ENCODE data around the gene CD27. TPM values are rescaled to one million over a fixed set of nuclear protein-coding genes. Genes with fewer than 3 reads are reported as not detected.

CD27 gene
- total RNA-seq, 1 donor from 2014 or later, result not detected

GRCh38 chr12:6461401-6462233 is 16.9 kb downstream of the CD27 start:
- peaks cover 7% of the 10 kb centered on the region for H3K36me3 Mint-ChIP-seq (ENCODE audit: low read depth)
- H3K4me1 Mint-ChIP-seq, result peaks cover 3% of the 10 kb centered on the region
- H3K27ac Mint-ChIP-seq (ENCODE audit: unreplicated experiment), result no peak overlapping the region
- H3K4me3 Mint-ChIP-seq, result no peak overlapping the region
- DNase-seq (ENCODE audit: low read depth, low spot score), result no peak
- no peak for TF ChIP-seq CTCF (conservative IDR thresholded peaks at IDR 0.05)
- no peaks in the 10 kb centered on the region for H3K9me3 Mint-ChIP-seq
- H3K27me3 Mint-ChIP-seq (ENCODE audit: low read depth), result no peaks in the 10 kb centered on the region

- DNase-seq (ENCODE audit: low read depth, low spot score), result no peak
- Mint-ChIP-seq H3K9me3 (no peaks in the 10 kb centered on the region), H3K4me1 (peaks cover 3% of the 10 kb centered on the region), H3K27ac (ENCODE audit: unreplicated experiment) (no peak overlapping the region), H3K27me3 (ENCODE audit: low read depth) (no peaks in the 10 kb centered on the region), H3K4me3 (no peak overlapping the region), H3K36me3 (ENCODE audit: low read depth) (peaks cover 7% of the 10 kb centered on the region)
- TF ChIP-seq CTCF (conservative IDR thresholded peaks at IDR 0.05), result no peak
Observed at GRCh38 chr12:6462234-6462995, 17.7 kb downstream of the CD27 start.

- DNase-seq (ENCODE audit: low read depth, low spot score), result no peak
- peaks cover 3% of the 10 kb centered on the region for H3K4me1 Mint-ChIP-seq
- H3K27ac Mint-ChIP-seq (ENCODE audit: unreplicated experiment), result no peak overlapping the region
- peaks cover 7% of the 10 kb centered on the region for H3K36me3 Mint-ChIP-seq (ENCODE audit: low read depth)
- H3K27me3 Mint-ChIP-seq (ENCODE audit: low read depth), result no peaks in the 10 kb centered on the region
- TF ChIP-seq CTCF (conservative IDR thresholded peaks at IDR 0.05), result no peak
- H3K4me3 Mint-ChIP-seq, result no peak overlapping the region
- no peaks in the 10 kb centered on the region for H3K9me3 Mint-ChIP-seq
Observed at GRCh38 chr12:6463216-6463615, 18.5 kb downstream of the CD27 start.

- H3K4me1 Mint-ChIP-seq, result peaks cover 3% of the 10 kb centered on the region
- no peak for DNase-seq (ENCODE audit: low read depth, low spot score)
- no peak overlapping the region for H3K4me3 Mint-ChIP-seq
- peaks cover 7% of the 10 kb centered on the region for H3K36me3 Mint-ChIP-seq (ENCODE audit: low read depth)
- no peaks in the 10 kb centered on the region for H3K27me3 Mint-ChIP-seq (ENCODE audit: low read depth)
- no peak overlapping the region for H3K27ac Mint-ChIP-seq (ENCODE audit: unreplicated experiment)
- no peaks in the 10 kb centered on the region for H3K9me3 Mint-ChIP-seq
- TF ChIP-seq CTCF (conservative IDR thresholded peaks at IDR 0.05), result no peak
Observed at GRCh38 chr12:6463858-6464257, 19.1 kb downstream of the CD27 start.

- Mint-ChIP-seq H3K4me3 (no peak overlapping the region), H3K27ac (ENCODE audit: unreplicated experiment) (no peak overlapping the region), H3K27me3 (ENCODE audit: low read depth) (no peaks in the 10 kb centered on the region), H3K9me3 (no peaks in the 10 kb centered on the region), H3K36me3 (ENCODE audit: low read depth) (peaks cover 7% of the 10 kb centered on the region), H3K4me1 (peaks cover 7% of the 10 kb centered on the region)
- no peak for DNase-seq (ENCODE audit: low read depth, low spot score)
- no peak for TF ChIP-seq CTCF (conservative IDR thresholded peaks at IDR 0.05)
Observed at GRCh38 chr12:6464531-6464930, 19.8 kb downstream of the CD27 start.

All from neural crest cell (in vitro differentiated cells).